GM12872 (cell line): ENCODE measurements around the gene LRRFIP1.

ENCODE experiments used
- CTCF ChIP-seq: IDR thresholded peaks from 3 replicates; pipeline ENCODE4 v1.5.1; 2011; ENCODE audit warnings: low read depth, mild to moderate bottlenecking, low read length, moderate library complexity; ENCODE audit not compliant: insufficient read depth

LRRFIP1 gene

GRCh38 chr2:237585590-237586221 is 41.7 kb upstream of the LRRFIP1 start:
- no peak for TF ChIP-seq CTCF

DNA sequence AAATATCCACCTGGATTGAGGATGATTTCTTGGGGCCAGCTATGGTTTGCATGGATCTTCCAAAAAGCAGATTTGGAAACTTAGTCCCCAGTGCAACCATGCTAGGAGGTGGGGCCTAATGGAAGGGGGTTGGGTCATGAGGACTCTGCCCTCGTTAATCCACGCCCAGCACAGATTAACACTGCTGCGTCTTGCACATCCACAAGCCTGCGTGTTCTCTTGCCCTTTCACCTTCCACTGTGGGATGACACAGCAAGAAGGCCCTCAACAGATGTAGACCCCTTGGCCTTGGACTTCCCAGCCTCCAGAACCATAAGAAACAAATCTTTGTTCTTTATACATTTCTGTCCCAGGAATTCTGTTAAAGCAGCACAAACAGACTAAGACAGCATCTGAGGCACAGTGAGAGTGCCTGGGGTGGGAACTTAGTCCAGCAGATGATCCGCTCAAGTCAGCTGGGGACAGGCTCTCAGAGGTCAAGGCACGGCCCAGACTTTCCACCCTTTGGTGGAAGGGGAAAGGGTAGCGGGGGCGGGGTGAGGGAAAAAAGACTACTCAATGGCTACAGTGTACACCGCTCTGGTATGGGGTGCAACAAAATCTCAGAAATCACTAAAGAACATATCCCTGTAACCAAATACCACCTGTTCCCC is 39.2 kb upstream of the LRRFIP1 start:
- no peak for TF ChIP-seq CTCF

DNA sequence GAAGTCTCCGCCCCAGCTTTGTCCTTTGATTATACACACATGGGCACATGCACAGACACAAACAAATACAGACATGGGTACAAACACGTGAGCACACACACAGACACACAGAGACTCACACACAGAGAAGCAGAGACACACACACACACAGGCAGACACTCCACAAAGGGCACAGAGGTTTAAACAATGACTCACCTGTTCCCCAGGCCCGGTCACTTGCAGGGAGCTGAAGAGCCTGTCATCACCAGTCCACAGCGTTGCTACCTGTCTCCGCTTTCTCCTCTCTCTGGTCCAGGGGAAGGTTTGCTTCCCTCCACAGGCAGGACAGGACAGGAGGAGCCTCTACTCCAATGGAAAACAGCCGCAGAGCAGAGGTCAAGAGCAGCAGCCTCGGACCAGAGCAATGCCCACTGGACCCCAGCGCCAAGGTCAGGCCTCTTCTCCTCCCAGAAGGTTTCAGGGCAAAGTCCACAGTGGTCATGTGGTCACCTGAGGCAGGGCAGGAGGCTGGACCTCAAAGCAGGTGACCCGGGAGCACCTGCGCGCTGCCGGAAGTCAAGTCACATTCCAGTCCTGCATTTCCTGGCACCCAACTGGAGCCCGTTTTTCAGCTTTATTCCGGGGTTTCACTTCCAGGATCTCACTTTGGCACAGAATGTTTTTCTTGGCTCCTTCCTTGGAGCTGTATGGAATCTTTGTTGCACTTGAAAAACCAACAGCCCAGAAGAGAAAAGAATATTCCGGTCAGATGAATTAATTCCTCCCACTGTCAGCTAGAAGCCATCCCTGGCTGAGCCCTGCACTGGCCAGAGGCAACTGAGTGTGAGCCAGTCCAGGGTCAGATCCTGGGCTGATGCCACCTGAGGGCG is 36.9 kb upstream of the LRRFIP1 start, which contains the start of gene RAB17:
RAB17 (minus strand) TSS at position 463 of the 869 bp plus-strand sequence. CDS start 4,580 bp downstream, outside the sequence.
- TF ChIP-seq CTCF = no peak

- no peak for TF ChIP-seq CTCF
Measured at GRCh38 chr2:237591141-237591881, 36.1 kb upstream of the LRRFIP1 start.

GRCh38 chr2:237592425-237592980 is 34.9 kb upstream of the LRRFIP1 start:
- no peak for TF ChIP-seq CTCF

GRCh38 chr2:237593036-237593435 is 34.4 kb upstream of the LRRFIP1 start:
- no peak for TF ChIP-seq CTCF
